Loucy (cell line): ENCODE measurements around the gene USP8.
"Not testable (repeated sequence)": the region's sequence is repeated elsewhere in the genome, so short reads cannot be mapped to it uniquely, and the experiment has no call there.

Experiments used
- H2AFZ ChIP-seq: fragments of 200-600 bp; sonication (generic); 2 replicates; pipeline ENCODE4 v1.6.0; 2016; ENCODE audit warnings: antibody characterized with exemption, mild to moderate bottlenecking, low read length, moderate library complexity
- H3F3A ChIP-seq: fragments of 200-600 bp; 2 replicates; pipeline ENCODE4 v1.6.0; 2016; ENCODE audit warnings: antibody characterized with exemption, low read depth, mild to moderate bottlenecking
- H3K27me3 ChIP-seq: fragments of 200-600 bp; sonication (generic); 2 replicates; pipeline ENCODE4 v1.6.1; 2014; ENCODE audit warnings: low read length, mild to moderate bottlenecking; ENCODE audit not compliant: insufficient read depth, poor library complexity, severe bottlenecking
- H3K36me3 ChIP-seq: fragments of 200-600 bp; sonication (generic); 2 replicates; pipeline ENCODE4 v1.6.1; 2016; ENCODE audit warnings: low read length; ENCODE audit not compliant: insufficient read depth
- H3K4me1 ChIP-seq: fragments of 200-600 bp; sonication (generic); 2 replicates; pipeline ENCODE4 v1.5.1; 2014; ENCODE audit warnings: low read length, mild to moderate bottlenecking; ENCODE audit not compliant: insufficient read depth, poor library complexity, severe bottlenecking
- H3K4me2 ChIP-seq: fragments of 200-600 bp; sonication (generic); 2 replicates; pipeline ENCODE4 v1.6.0; 2014; ENCODE audit warnings: antibody characterized with exemption, low read length, low read depth, mild to moderate bottlenecking; ENCODE audit not compliant: poor library complexity, severe bottlenecking
- H3K4me3 ChIP-seq: fragments of 200-600 bp; sonication (generic); 2 replicates; pipeline ENCODE4 v1.5.1; 2014; ENCODE audit warnings: low read length, mild to moderate bottlenecking, mixed read lengths; ENCODE audit not compliant: poor library complexity, severe bottlenecking
- H3K79me2 ChIP-seq: fragments of 200-600 bp; sonication (generic); 2 replicates; pipeline ENCODE4 v1.6.1; 2014; ENCODE audit warnings: low read length; ENCODE audit not compliant: insufficient read depth
- H3K9ac ChIP-seq: fragments of 200-600 bp; sonication (generic); 2 replicates; pipeline ENCODE4 v1.6.0; 2014; ENCODE audit warnings: mild to moderate bottlenecking, low read depth, low read length, moderate library complexity; ENCODE audit not compliant: poor library complexity, severe bottlenecking
- H3K9me2 ChIP-seq: fragments of 200-600 bp; sonication (generic); replicated peaks from 2 replicates; pipeline ENCODE4 v1.6.1; 2016; ENCODE audit warnings: low read depth, low read length, mixed read lengths
- H3K9me3 ChIP-seq: fragments of 200-600 bp; sonication (generic); 2 replicates; pipeline ENCODE4 v1.6.1; 2014; ENCODE audit warnings: mild to moderate bottlenecking, antibody characterized with exemption, low read length, low read depth; ENCODE audit not compliant: insufficient read depth
- H4K20me1 ChIP-seq: fragments of 200-600 bp; sonication (generic); 2 replicates; pipeline ENCODE4 v1.6.0; 2014; ENCODE audit warnings: antibody characterized with exemption, low read length, mild to moderate bottlenecking; ENCODE audit not compliant: insufficient read depth, poor library complexity, severe bottlenecking
- EZH2phosphoT487 ChIP-seq: fragments of 200-600 bp; IDR thresholded peaks from 2 replicates; pipeline ENCODE4 v1.6.1; 2018; ENCODE audit warnings: antibody characterized with exemption, mild to moderate bottlenecking, moderate library complexity, borderline replicate concordance
- TF ChIP-seq, protein P1 (sequence below): fragments of 200-600 bp; sonication (generic); conservative IDR thresholded peaks from 2 replicates; pipeline ENCODE4 v1.5.1; 2014; ENCODE audit warnings: mild to moderate bottlenecking, antibody characterized with exemption, low read length

USP8 gene

DNA sequence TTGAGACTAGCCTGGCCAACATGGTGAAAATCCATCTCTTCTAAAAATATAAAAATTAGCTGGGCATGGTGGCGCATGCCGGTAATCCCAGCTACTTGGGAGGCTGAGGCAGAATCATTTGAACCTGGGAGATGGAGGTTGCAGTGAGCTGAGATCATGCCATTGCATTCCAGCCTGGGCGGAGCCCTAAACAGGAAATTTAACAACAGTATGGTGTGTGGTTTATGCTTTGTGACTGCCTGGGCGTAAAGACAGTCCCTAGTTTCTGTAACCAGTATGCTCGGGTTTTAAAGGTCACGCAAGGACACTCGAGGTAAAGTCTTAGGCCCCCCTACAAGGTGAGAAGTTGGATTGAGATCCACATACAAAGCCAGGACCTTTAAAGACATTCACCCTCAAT, 78.9 kb downstream of the USP8 start:
- no peaks in the 10 kb centered on the region for H3K9me3 ChIP-seq
- H3K36me3 ChIP-seq: peaks cover 27% of the 10 kb centered on the region
- H3K9ac ChIP-seq: peak overlapping the region; percentile 37
- H3K4me2 ChIP-seq: peak overlapping the region; percentile 40
- H4K20me1 ChIP-seq: no peaks in the 10 kb centered on the region
- no peaks in the 10 kb centered on the region for H3K79me2 ChIP-seq
- H3K9me2 ChIP-seq: no peaks in the 10 kb centered on the region
- TF ChIP-seq, protein P1, sequence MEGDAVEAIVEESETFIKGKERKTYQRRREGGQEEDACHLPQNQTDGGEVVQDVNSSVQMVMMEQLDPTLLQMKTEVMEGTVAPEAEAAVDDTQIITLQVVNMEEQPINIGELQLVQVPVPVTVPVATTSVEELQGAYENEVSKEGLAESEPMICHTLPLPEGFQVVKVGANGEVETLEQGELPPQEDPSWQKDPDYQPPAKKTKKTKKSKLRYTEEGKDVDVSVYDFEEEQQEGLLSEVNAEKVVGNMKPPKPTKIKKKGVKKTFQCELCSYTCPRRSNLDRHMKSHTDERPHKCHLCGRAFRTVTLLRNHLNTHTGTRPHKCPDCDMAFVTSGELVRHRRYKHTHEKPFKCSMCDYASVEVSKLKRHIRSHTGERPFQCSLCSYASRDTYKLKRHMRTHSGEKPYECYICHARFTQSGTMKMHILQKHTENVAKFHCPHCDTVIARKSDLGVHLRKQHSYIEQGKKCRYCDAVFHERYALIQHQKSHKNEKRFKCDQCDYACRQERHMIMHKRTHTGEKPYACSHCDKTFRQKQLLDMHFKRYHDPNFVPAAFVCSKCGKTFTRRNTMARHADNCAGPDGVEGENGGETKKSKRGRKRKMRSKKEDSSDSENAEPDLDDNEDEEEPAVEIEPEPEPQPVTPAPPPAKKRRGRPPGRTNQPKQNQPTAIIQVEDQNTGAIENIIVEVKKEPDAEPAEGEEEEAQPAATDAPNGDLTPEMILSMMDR: no peak
- no peak for TF ChIP-seq EZH2phosphoT487
- no peak overlapping the region for H2AFZ ChIP-seq
- H3F3A ChIP-seq: 0 out of 2 replicates have a peak, but pooled peaks cover 3% of the 10 kb centered on the region
- H3K4me3 ChIP-seq: peak overlapping the region; percentile 26
- H3K27me3 ChIP-seq: no peaks in the 10 kb centered on the region
- H3K4me1 ChIP-seq: peaks cover 27% of the 10 kb centered on the region

DNA sequence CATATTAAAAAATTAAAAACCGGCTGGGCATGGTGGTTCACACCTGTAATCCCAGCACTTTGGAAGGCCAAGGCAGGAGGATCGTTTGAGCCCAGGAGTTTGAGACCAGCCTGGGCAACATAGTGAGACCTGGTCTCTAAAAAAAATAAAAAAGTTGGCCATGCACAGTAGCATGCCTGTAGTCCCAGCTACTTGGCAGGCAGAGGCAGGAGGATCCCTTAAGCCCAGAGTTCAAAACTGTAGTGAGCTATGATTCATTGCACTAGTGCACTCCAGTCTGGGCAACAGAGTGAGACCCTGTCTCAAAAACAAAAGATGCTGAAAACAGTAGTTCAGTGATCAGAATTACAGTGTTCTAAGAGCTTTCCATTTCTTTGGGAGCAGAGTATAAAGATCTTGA, 81.5 kb downstream of the USP8 start:
- H3K79me2 ChIP-seq, H3K9ac ChIP-seq, H3K4me3 ChIP-seq, H3K9me3 ChIP-seq, H3F3A ChIP-seq, H4K20me1 ChIP-seq, H3K4me2 ChIP-seq, H3K27me3 ChIP-seq, H3K9me2 ChIP-seq, H3K36me3 ChIP-seq, H2AFZ ChIP-seq: not testable (repeated sequence)
- peaks cover 19% of the 10 kb centered on the region for H3K4me1 ChIP-seq

DNA sequence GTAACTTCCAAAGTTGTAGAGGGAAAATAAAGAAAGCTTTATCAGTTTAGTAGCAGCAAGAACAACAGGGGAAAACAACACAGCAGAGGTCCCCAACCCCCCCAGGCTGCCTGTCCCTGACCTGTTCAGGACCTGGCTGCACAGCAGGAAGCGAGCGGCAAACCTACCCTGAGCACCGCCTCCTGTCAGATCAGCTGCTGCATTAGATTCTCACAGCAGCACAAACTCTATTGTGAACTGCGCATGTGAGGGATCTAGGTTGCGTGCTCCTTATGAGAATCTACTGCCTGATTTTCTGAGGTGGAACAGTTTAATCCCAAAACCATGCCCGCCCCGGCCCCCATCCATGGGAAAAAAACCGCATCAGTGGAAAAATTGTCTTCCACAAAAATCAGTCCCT, 81.9 kb downstream of the USP8 start:
- Histone ChIP-seq H3K9me3 (no peaks in the 10 kb centered on the region), H3K9ac (no peak overlapping the region), H4K20me1 (no peaks in the 10 kb centered on the region), H3K9me2 (no peaks in the 10 kb centered on the region), H3K4me3 (no peak overlapping the region), H3K4me1 (peaks cover 15% of the 10 kb centered on the region), H3K4me2 (no peak overlapping the region), H3K79me2 (no peaks in the 10 kb centered on the region), H2AFZ (no peak overlapping the region), H3K36me3 (peaks cover 4% of the 10 kb centered on the region; the same call in 1 of the 2 replicates), H3K27me3 (no peaks in the 10 kb centered on the region), H3F3A (no peaks in the 10 kb centered on the region)
- TF ChIP-seq, protein P1: no peak
- no peak for TF ChIP-seq EZH2phosphoT487

DNA sequence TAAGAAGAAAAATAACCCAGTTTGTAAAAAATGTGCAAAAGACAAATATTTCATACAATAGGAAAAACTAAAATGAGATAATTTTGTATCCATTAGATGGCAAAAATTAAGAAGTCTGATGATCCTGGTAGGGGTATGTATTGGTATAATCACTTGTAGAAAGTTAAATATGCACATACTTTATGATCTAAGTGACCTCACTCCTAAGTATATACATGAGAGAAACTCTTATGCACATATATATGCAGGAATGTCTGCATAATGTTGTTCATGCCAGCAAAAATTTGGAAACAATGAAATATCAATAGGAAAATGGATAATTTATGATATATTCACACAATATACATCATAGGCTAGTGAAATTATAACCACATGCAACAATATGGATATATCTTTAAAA, 88.8 kb downstream of the USP8 start:
- Histone ChIP-seq H3K36me3 (no peaks in the 10 kb centered on the region), H3K4me2 (no peak overlapping the region), H3K9ac (no peak overlapping the region), H3K4me1 (no peaks in the 10 kb centered on the region), H4K20me1 (no peaks in the 10 kb centered on the region), H2AFZ (no peak overlapping the region), H3K79me2 (no peaks in the 10 kb centered on the region), H3K9me2 (no peaks in the 10 kb centered on the region), H3K9me3 (no peaks in the 10 kb centered on the region), H3K27me3 (no peaks in the 10 kb centered on the region), H3F3A (no peaks in the 10 kb centered on the region), H3K4me3 (no peak overlapping the region)
- no peak for TF ChIP-seq EZH2phosphoT487
- TF ChIP-seq, protein P1: no peak
